Testis (tissue), 2 donors: ENCODE measurements around the gene XNDC1N.

Source experiments
- CTCF ChIP-seq, 3 experiments: fragments of 450-650 bp in 2 of 3; fragments of 200-600 bp in 1 of 3; sonication (generic) in 1 of 3; IDR thresholded peaks; one replicate each; pipeline ENCODE4 v1.5.1; 2016 to 2019; ENCODE audit warnings: antibody characterized with exemption in 3 of 3, mild to moderate bottlenecking in 2 of 3, moderate library complexity in 1 of 3
- POLR2A ChIP-seq: fragments of 450-650 bp; IDR thresholded peaks from one replicate; pipeline ENCODE4 v1.6.1; 2017; ENCODE audit warnings: antibody characterized with exemption, mild to moderate bottlenecking, moderate library complexity

- TF ChIP-seq POLR2A (no peak), CTCF (IDR thresholded peaks at IDR 0.05) (no peak)
Measured at GRCh38 chr11:71940561-71941219, 12.3 kb upstream of the XNDC1N start.
